Fibroblast of lung (primary cell): ENCODE data around the gene EIF5. TPM values are rescaled to one million over a fixed set of nuclear protein-coding genes. Genes with fewer than 3 reads are reported as not detected.

Source experiments
- DNase-seq, 2 donors: peaks; one replicate each; pipeline versions ENCODE4 v3.0.0 to v3.0.0-alpha.2; 2010; ENCODE audit warnings: low read depth in 2 of 2
- H2AFZ ChIP-seq: 2 replicates; pipeline ENCODE4 v1.5.1; 2012; ENCODE audit warnings: low read length, control low read depth, inconsistent platforms
- H3K27ac ChIP-seq: 2 replicates; pipeline ENCODE4 v1.5.1; 2011; ENCODE audit warnings: low read length, control low read depth; ENCODE audit not compliant: insufficient read depth
- H3K27me3 ChIP-seq: 2 replicates; pipeline ENCODE4 v1.5.1; 2011; ENCODE audit warnings: mild to moderate bottlenecking, low read length; ENCODE audit not compliant: control insufficient read depth, insufficient read depth
- H3K36me3 ChIP-seq: 2 replicates; pipeline ENCODE4 v1.5.1; 2011; ENCODE audit warnings: low read length; ENCODE audit not compliant: control insufficient read depth, insufficient read depth
- H3K4me1 ChIP-seq: 2 replicates; pipeline ENCODE4 v1.5.1; 2011; ENCODE audit warnings: low read length; ENCODE audit not compliant: control insufficient read depth, insufficient read depth; ENCODE audit errors: extremely low read depth
- H3K4me2 ChIP-seq: 2 replicates; pipeline ENCODE4 v1.5.1; 2011; ENCODE audit warnings: low read length, control low read depth; ENCODE audit not compliant: insufficient read depth; ENCODE audit errors: extremely low read depth
- H3K4me3 ChIP-seq, 4 experiments: fragments of 200-600 bp in 1 of 4; sonication (generic) in 1 of 4; replicated peaks in 1 of 4; 2 replicates each; pipeline ENCODE4 v1.5.1; 2011 to 2016; ENCODE audit warnings: low read length in 4 of 4, low read depth in 3 of 4, mild to moderate bottlenecking in 3 of 4, control low read depth in 2 of 4, inconsistent platforms in 1 of 4, mixed read lengths in 1 of 4; ENCODE audit not compliant: insufficient read depth in 1 of 4; ENCODE audit errors: control extremely low read depth in 1 of 4
- H3K79me2 ChIP-seq: 2 replicates; pipeline ENCODE4 v1.5.1; 2012; ENCODE audit warnings: mild to moderate bottlenecking, low read length, inconsistent platforms; ENCODE audit not compliant: control insufficient read depth, insufficient read depth
- H3K9ac ChIP-seq: 2 replicates; pipeline ENCODE4 v1.5.1; 2011; ENCODE audit warnings: mild to moderate bottlenecking, low read length, control low read depth; ENCODE audit not compliant: insufficient read depth
- H3K9me3 ChIP-seq: 2 replicates; pipeline ENCODE4 v1.5.1; 2012; ENCODE audit warnings: low read depth, low read length; ENCODE audit not compliant: control insufficient read depth, insufficient read depth
- H4K20me1 ChIP-seq: 2 replicates; pipeline ENCODE4 v1.5.1; 2011; ENCODE audit warnings: low read length; ENCODE audit not compliant: control insufficient read depth, insufficient read depth; ENCODE audit errors: extremely low read depth
- CTCF ChIP-seq, 2 donors: IDR thresholded peaks in 1 of 2; conservative IDR thresholded peaks in 1 of 2; 1 replicate in 1 of 2; 2 replicates in 1 of 2; pipeline ENCODE4 v1.5.1; 2011 to 2012; ENCODE audit warnings: low read length in 2 of 2, control low read depth in 1 of 2, inconsistent platforms in 1 of 2, low read depth in 1 of 2, mild to moderate bottlenecking in 1 of 2
- EZH2 ChIP-seq: IDR thresholded peaks from 2 replicates; pipeline ENCODE4 v1.5.1; 2012; ENCODE audit warnings: low read length, control low read depth, mild to moderate bottlenecking; ENCODE audit errors: missing control alignments
- polyA plus RNA-seq, 2 donors: library from polyadenylated mRNA; depleted of rRNA in 1 of 2; stranded (reverse) in 1 of 2; unstranded in 1 of 2; fragments of >200 nt; gene quantifications; 2 replicates each; pipeline ENCODE4 v1.2.1, GENCODE V29; 2011 to 2012; ENCODE audit warnings: missing spikeins in 1 of 2
- total RNA-seq: library from RNA; depleted of rRNA; stranded (reverse); fragments of >200 nt; gene quantifications from 2 replicates; pipeline ENCODE4 v1.2.1, GENCODE V29; 2014

Gene EIF5
- total and polyA plus RNA-seq, 2 donors (not counting 1 experiment from before 2014, with no cell fraction given) = 185 to 400 TPM

- H3K4me3 ChIP-seq = no peak overlapping the region
- TF ChIP-seq EZH2 = no peak
- no peak for TF ChIP-seq CTCF (conservative IDR thresholded peaks at IDR 0.05 in 1 of 2, IDR thresholded peaks at IDR 0.05 in 1 of 2; ENCODE audit: low read depth in 1 of 2, low read length in 2 of 2)
- H3K4me1 ChIP-seq = no peaks in the 10 kb centered on the region
- no peak overlapping the region for H2AFZ ChIP-seq
- DNase-seq = no peak
- H3K27me3 ChIP-seq = no peaks in the 10 kb centered on the region
- no peaks in the 10 kb centered on the region for H3K9me3 ChIP-seq
- no peak overlapping the region for H3K4me2 ChIP-seq
- H4K20me1 ChIP-seq = no peaks in the 10 kb centered on the region
- H3K9ac ChIP-seq = no peak overlapping the region
- no peaks in the 10 kb centered on the region for H3K79me2 ChIP-seq
- no peak overlapping the region for H3K27ac ChIP-seq
- H3K36me3 ChIP-seq = peaks cover 5% of the 10 kb centered on the region
Measured at GRCh38 chr14:103347091-103347815, 13.2 kb downstream of the EIF5 start.

DNA sequence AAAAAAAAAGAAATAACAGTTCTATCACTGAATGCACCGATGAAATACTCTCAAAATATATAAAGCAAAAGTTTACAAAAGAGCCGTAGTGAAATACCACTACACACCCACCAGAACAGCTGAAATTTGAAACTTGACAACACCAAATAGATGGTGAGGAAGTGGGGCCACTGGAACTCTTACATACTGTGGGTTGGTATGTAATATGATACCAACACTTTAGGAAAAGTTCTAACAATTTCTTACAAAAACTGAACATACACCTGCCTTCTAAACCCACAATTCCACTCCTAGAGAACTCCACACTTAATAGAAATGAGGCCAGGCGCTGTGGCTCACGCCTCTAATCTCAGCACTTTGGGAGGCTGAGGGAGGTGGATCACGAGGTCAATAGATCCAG is 14.1 kb downstream of the EIF5 start:
- Histone ChIP-seq H3K4me3 (no peak overlapping the region), H2AFZ (no peak overlapping the region), H3K9me3 (no peaks in the 10 kb centered on the region), H3K4me1 (no peaks in the 10 kb centered on the region), H3K27me3 (no peaks in the 10 kb centered on the region), H3K4me2 (no peak overlapping the region), H3K9ac (no peak overlapping the region), H4K20me1 (no peaks in the 10 kb centered on the region), H3K27ac (no peak overlapping the region), H3K79me2 (no peaks in the 10 kb centered on the region), H3K36me3 (peaks cover 3% of the 10 kb centered on the region)
- no peak for TF ChIP-seq EZH2
- TF ChIP-seq CTCF (conservative IDR thresholded peaks at IDR 0.05 in 1 of 2, IDR thresholded peaks at IDR 0.05 in 1 of 2; ENCODE audit: low read depth in 1 of 2, low read length in 2 of 2) = no peak
- DNase-seq = peak; percentile 66 to 74

DNA sequence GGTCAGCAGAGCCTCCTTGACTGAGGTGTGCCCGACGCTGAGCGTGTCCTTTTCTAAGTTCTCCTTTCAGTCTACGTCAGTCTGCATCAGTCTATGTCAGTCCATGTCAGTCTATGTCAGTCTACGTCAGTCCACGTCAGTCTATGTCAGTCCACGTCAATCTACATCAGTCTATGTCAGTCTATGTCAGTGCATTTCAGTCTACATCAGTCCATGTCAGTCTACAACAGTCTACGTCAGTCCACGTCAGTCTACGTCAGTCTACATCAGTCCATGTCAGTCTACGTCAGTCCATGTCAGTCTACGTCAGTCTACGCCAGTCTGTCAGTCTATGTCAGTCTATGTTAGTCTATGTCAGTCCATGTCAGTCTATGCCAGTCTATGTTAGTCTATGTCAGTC is 15.9 kb downstream of the EIF5 start:
- DNase-seq = no peak
- Histone ChIP-seq H3K27me3 (no peaks in the 10 kb centered on the region), H3K9me3 (no peaks in the 10 kb centered on the region), H3K4me2 (no peak overlapping the region), H2AFZ (no peak overlapping the region), H3K4me1 (no peaks in the 10 kb centered on the region), H3K4me3 (no peak overlapping the region), H3K79me2 (no peaks in the 10 kb centered on the region), H4K20me1 (no peaks in the 10 kb centered on the region), H3K36me3 (no peaks in the 10 kb centered on the region), H3K9ac (no peak overlapping the region), H3K27ac (no peak overlapping the region)
- no peak for TF ChIP-seq EZH2
- no peak for TF ChIP-seq CTCF (conservative IDR thresholded peaks at IDR 0.05 in 1 of 2, IDR thresholded peaks at IDR 0.05 in 1 of 2; ENCODE audit: low read depth in 1 of 2, low read length in 2 of 2)
